Chondrocyte (in vitro differentiated cells): ENCODE results near the gene STARD7. TPM values are rescaled to one million over a fixed set of nuclear protein-coding genes. Genes with fewer than 3 reads are reported as not detected.
"Not testable (repeated sequence)": the region's sequence is repeated elsewhere in the genome, so short reads cannot be mapped to it uniquely, and the experiment has no call there.

Source experiments
- DNase-seq: peaks from one replicate; pipeline ENCODE4 v3.0.0; 2021; ENCODE audit warnings: mixed read lengths, low spot score
- H3K27ac Mint-ChIP-seq: one replicate; pipeline ENCODE4 v1.8.0; 2021; ENCODE audit warnings: mild to moderate bottlenecking, moderate library complexity, mixed read lengths; ENCODE audit not compliant: unreplicated experiment
- H3K27me3 Mint-ChIP-seq: 2 replicates; pipeline ENCODE4 v1.8.0; 2021; ENCODE audit warnings: low read depth, mixed read lengths
- H3K36me3 Mint-ChIP-seq: 2 replicates; pipeline ENCODE4 v1.8.0; 2021; ENCODE audit warnings: low read depth, mixed read lengths
- H3K4me1 Mint-ChIP-seq: 2 replicates; pipeline ENCODE4 v1.8.0; 2021; ENCODE audit warnings: low read depth, mild to moderate bottlenecking, mixed read lengths
- H3K4me3 Mint-ChIP-seq: one replicate; pipeline ENCODE4 v1.8.0; 2021; ENCODE audit warnings: mild to moderate bottlenecking, moderate library complexity, mixed read lengths; ENCODE audit not compliant: unreplicated experiment
- H3K9me3 Mint-ChIP-seq: 2 replicates; pipeline ENCODE4 v1.8.0; 2021; ENCODE audit warnings: low read depth, mixed read lengths
- CTCF ChIP-seq: fragments of 200-600 bp; sonication (generic); IDR thresholded peaks from 2 replicates; pipeline ENCODE4 v1.5.0; 2021; ENCODE audit warnings: antibody characterized with exemption, mild to moderate bottlenecking, moderate library complexity
- total RNA-seq: library from RNA; stranded (reverse); gene quantifications from 3 replicates; pipeline ENCODE4 v1.2.1, GENCODE V29; 2021

Gene STARD7
- total RNA-seq, 1 donor from 2014 or later, result 66.1 TPM

DNA sequence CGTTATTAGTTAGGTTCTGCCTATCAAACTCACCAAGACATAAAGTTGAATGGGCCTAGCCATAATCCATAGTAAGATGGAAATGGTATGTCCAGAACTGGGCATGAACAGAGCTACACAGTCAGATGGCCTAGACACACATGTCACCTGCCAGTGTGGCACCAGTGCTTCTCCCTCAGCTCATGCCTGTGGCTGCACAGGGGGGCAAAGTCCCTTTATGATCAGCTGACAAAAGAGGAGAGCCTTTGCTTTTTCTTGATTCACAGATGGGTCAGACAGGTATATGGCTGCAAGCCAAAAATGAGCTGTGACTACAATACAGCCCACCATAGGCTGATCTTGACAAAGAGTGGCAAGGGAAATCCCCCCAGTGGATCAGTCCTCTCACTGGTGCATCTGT, 28.3 kb upstream of the STARD7 start:
- TF ChIP-seq CTCF, result no peak
- Mint-ChIP-seq H3K4me3 (no peak overlapping the region), H3K27ac (no peak overlapping the region), H3K4me1 (no peaks in the 10 kb centered on the region), H3K9me3 (no peaks in the 10 kb centered on the region), H3K36me3 (no peaks in the 10 kb centered on the region), H3K27me3 (no peaks in the 10 kb centered on the region)
- DNase-seq, result no peak

DNA sequence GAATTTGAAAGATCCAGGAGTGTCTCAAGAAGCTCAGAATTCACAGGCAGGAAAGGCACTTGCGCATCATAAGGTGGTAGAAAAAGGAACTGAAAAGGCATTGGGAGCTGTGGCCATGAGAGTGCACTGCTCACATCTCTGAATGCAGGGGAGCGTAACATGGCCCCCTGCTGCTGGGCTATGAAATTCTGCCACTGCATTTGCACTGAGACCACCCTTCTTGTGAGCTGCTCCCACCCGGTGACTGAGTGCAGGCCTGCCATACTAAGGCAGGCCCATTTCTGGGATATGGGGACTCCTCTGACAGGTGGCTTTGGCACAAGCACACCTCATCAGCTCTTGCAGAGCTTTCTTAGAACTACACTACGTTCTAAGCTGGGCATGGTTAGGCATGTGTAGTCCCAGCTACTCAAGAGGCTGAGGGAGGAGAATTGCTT, 25.3 kb upstream of the STARD7 start:
- Mint-ChIP-seq H3K27me3 (no peaks in the 10 kb centered on the region), H3K36me3 (no peaks in the 10 kb centered on the region), H3K4me3 (no peak overlapping the region), H3K27ac (no peak overlapping the region), H3K4me1 (no peaks in the 10 kb centered on the region), H3K9me3 (no peaks in the 10 kb centered on the region)
- DNase-seq, result no peak
- TF ChIP-seq CTCF, result no peak

DNA sequence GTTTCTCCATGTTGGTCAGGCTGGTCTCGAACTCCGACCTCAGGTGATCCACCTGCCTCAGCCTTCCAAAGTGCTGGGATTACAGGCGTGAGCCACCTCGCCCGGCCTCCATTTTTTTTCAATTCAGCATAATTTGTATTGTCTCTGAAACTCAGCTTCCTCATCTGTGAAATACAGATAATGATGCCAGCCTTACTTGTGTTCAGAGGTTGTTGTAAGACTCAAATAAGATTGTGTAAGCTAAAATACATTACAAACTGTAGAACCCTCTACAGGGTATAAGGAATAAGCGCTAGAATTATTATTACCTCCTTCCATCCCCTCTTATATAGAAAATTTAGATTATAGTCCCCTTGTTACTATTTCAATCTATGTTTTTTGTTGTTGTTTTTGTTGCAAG, 24.8 kb upstream of the STARD7 start:
- no peak for DNase-seq
- no peaks in the 10 kb centered on the region for H3K9me3 Mint-ChIP-seq
- no peak overlapping the region for H3K27ac Mint-ChIP-seq
- H3K4me1 Mint-ChIP-seq, result no peaks in the 10 kb centered on the region
- TF ChIP-seq CTCF, result no peak
- no peaks in the 10 kb centered on the region for H3K27me3 Mint-ChIP-seq
- no peaks in the 10 kb centered on the region for H3K36me3 Mint-ChIP-seq
- no peak overlapping the region for H3K4me3 Mint-ChIP-seq

- no peaks in the 10 kb centered on the region for H3K27me3 Mint-ChIP-seq
- no peak for TF ChIP-seq CTCF
- no peaks in the 10 kb centered on the region for H3K9me3 Mint-ChIP-seq
- H3K36me3 Mint-ChIP-seq, result no peaks in the 10 kb centered on the region
- H3K4me3 Mint-ChIP-seq, result no peak overlapping the region
- DNase-seq, result no peak
- no peaks in the 10 kb centered on the region for H3K4me1 Mint-ChIP-seq
- no peak overlapping the region for H3K27ac Mint-ChIP-seq
These were observed 22.7 kb upstream of the STARD7 start for GRCh38 chr2:96231316-96231715.

GRCh38 chr2:96225016-96225533, 16.4 kb upstream of the STARD7 start:
- H3K4me3 Mint-ChIP-seq, result no peak overlapping the region
- no peak overlapping the region for H3K27ac Mint-ChIP-seq
- DNase-seq, result no peak
- no peak for TF ChIP-seq CTCF
- H3K9me3 Mint-ChIP-seq, result no peaks in the 10 kb centered on the region
- no peaks in the 10 kb centered on the region for H3K36me3 Mint-ChIP-seq
- no peaks in the 10 kb centered on the region for H3K4me1 Mint-ChIP-seq
- no peaks in the 10 kb centered on the region for H3K27me3 Mint-ChIP-seq

GRCh38 chr2:96221106-96221505, 12.5 kb upstream of the STARD7 start:
- DNase-seq, H3K4me3 Mint-ChIP-seq, H3K9me3 Mint-ChIP-seq, H3K4me1 Mint-ChIP-seq, H3K27ac Mint-ChIP-seq, H3K36me3 Mint-ChIP-seq, H3K27me3 Mint-ChIP-seq: not testable (repeated sequence)

- H3K27ac Mint-ChIP-seq, H3K36me3 Mint-ChIP-seq, DNase-seq, H3K9me3 Mint-ChIP-seq, H3K27me3 Mint-ChIP-seq, H3K4me3 Mint-ChIP-seq, H3K4me1 Mint-ChIP-seq: not testable (repeated sequence)
These were observed 11.3 kb upstream of the STARD7 start for GRCh38 chr2:96219959-96220358.
